DOHH2 (cell line): ENCODE results near the gene GPATCH2.

Experiments used
- CTCF ChIP-seq: fragments of 200-600 bp; sonication (generic); IDR thresholded peaks from one replicate; pipeline ENCODE4 v1.5.1; 2014; ENCODE audit warnings: antibody characterized with exemption, mild to moderate bottlenecking, low read depth, low read length; ENCODE audit not compliant: poor library complexity, severe bottlenecking
- EZH2phosphoT487 ChIP-seq: fragments of 200-600 bp; sonication (generic); IDR thresholded peaks from 2 replicates; pipeline ENCODE4 v1.6.1; 2017; ENCODE audit warnings: borderline replicate concordance, mild to moderate bottlenecking, antibody characterized with exemption, low read length, moderate library complexity, mixed read lengths

DNA sequence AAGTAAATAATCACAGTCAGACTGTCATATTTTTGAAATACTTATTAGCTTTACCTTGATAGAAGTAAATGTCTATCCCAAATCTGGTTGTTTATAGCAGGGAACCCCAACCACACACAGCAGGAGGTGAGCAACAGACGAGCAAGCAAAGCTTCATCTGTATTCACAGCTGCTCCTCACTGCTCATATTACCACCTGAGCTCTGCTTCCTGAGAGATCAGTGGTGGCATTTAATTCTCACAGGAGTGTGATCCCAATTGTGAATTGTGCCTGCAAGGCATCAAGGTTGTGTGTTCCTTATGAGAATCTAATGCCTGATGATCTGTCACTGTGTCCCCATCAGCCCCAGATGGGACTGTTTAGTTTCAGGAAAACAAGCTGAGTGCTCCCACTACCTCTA, 104.3 kb downstream of the GPATCH2 start:
- TF ChIP-seq CTCF (no peak), EZH2phosphoT487 (no peak)
